Muscle of arm (tissue), 12 donors: Measurements from ENCODE around the gene MICAL2. TPM values are rescaled to one million over a fixed set of nuclear protein-coding genes. Genes with fewer than 3 reads are reported as not detected.

ENCODE experiments used
- DNase-seq: peaks from one replicate; pipeline ENCODE4 v3.0.0-alpha.2; 2013
- polyA plus RNA-seq, 12 donors: library from polyadenylated mRNA; unstranded; fragments of 120-200 nt; gene quantifications; one replicate each; pipeline ENCODE4 v1.2.1, GENCODE V29; 2013; ENCODE audit not compliant: insufficient read length in 12 of 12

Gene MICAL2
- polyA plus RNA-seq, 12 donors = 14.1 to 91.3 (median 20.6) TPM; not detected in 1

GRCh38 chr11:12226093-12226492 is 115.7 kb downstream of the MICAL2 start:
- no peak for DNase-seq

- DNase-seq = no peak
Measured at GRCh38 chr11:12229450-12230229, 119.2 kb downstream of the MICAL2 start.

GRCh38 chr11:12232160-12232559 is 121.8 kb downstream of the MICAL2 start:
- no peak for DNase-seq

GRCh38 chr11:12232817-12233601 is 122.6 kb downstream of the MICAL2 start:
- DNase-seq = no peak

GRCh38 chr11:12233602-12233925 is 123.2 kb downstream of the MICAL2 start:
- no peak for DNase-seq

- no peak for DNase-seq
Measured at GRCh38 chr11:12234221-12234620, 123.8 kb downstream of the MICAL2 start.

DNA sequence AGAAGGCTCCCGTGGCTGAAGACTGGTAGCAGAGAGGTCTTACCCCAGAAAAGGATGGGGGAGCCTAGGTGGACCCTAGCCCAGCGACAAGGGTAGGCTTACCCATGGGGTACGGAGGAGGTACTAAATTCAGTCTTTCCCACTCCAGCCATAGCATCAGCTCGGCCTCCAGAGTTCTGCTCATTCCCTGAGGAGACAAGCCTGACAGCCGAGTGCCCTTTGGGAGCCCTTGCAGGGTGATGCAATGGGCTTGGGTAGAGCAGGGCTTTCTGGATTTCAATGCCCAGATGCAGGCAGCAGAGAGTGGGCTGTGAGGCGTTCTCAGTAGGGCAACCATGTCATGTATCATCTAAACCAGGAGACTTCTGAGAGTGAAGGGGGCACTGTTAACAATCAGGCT is 124.7 kb downstream of the MICAL2 start:
- no peak for DNase-seq

DNA sequence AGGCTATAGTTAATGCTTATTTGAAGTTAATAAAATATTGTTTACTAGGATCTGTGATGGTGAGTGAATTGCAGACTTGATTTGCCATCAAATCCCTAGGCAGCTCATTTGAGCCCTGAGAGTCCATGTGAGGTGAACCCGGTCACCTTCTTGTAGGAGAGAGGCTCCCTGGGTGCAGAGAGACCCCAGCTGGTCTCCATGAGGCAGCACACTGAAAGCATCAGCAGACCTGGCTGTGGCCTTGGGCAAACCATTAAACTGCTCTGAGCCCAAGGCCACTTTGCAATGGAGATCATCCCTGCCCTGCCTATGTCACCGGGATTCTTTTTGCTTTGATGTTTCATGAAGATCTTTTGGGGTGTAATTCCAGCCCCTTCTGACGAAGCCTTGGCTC is 125.2 kb downstream of the MICAL2 start:
- DNase-seq = no peak

GRCh38 chr11:12235947-12236743 is 125.8 kb downstream of the MICAL2 start:
- DNase-seq = peak; percentile 59

GRCh38 chr11:12236744-12237101 is 126.3 kb downstream of the MICAL2 start:
- no peak for DNase-seq

DNA sequence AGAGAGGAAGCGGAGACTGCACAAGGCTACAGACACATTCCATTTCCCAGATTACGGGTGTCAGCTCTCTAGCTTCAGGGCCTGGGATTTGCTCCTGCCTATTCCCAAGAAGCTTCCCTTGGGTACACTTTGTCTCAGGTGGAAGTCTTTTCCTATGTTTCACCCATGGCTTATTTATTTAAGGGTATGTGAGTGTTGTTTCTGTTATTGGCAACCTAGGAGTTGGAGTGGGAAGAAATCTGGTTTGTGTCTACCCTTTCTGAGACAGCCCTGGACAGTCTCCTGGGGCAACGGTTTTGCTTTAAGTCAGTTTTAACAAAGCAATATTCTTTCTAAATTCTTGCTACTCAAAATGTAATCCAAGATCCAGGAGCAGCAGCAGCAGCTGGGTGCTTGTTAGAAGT is 127.0 kb downstream of the MICAL2 start:
- no peak for DNase-seq

DNA sequence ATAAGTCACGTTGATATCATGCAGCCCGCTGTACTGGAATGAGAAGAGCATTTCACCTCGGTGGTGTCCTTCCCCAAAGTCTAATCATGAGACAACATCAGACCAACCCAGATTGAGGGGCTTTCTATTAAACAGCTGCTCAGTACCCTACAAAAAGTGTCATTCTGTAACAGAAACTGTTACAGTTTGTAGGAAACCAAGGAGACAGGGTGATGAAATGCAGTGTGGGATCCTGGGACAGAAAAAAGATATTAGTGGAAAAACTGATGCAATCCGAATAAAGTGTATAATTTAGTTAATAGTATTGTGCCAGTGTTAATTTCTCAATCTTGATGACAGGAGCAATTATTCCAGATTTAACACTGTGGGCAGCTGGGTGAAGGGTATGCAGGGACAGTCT is 128.0 kb downstream of the MICAL2 start:
- DNase-seq = no peak

DNA sequence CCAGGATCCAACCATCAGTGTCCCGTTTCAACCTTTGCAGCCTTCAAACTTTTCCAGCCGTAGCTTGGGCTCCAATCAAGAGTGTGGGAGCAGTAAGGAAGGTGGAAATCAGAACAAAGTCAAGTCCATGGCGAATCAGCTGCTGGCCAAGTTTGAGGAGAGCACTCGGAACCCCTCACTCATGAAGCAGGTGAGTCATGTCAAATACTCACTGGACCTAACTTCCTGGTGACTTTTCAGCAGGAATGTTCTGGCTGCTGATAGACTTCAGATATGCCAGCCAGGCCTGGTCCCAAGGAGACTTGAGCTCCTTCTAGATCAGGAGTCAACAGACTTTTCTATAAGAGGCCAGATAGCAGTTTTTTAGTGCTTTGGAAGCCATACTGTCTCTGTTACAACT is 129.0 kb downstream of the MICAL2 start:
- no peak for DNase-seq

DNA sequence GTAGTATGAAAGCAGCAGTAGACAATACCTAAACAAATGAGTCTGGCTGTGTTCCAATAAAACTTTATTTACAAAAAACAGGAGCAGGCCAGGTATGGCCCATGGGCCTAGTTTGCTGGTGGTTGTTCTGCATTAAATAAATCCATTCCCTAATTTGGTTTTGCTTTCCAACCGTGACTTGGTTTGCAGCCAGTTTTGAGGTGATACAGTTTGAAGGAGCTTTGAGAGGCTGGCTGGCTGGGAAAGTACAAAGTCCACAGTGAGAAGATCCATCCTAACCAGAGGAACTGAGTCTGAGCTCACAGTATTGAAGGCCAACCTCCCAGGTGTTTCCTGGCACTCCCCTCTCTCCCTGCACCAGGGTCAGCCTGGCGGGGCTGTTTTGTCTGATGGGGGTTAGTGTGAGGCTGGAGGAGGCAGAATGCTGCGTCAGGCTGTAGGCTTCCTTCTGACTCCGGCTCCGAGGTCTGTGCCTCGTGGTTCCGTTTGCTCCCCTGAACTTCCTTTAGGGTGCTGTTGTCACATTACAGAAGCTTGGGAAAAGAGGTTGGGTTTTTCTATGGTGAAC is 129.5 kb downstream of the MICAL2 start:
- DNase-seq = no peak

- DNase-seq = no peak
Measured at GRCh38 chr11:12240677-12241076, 130.3 kb downstream of the MICAL2 start.

GRCh38 chr11:12241401-12241800 is 131.0 kb downstream of the MICAL2 start:
- no peak for DNase-seq

DNA sequence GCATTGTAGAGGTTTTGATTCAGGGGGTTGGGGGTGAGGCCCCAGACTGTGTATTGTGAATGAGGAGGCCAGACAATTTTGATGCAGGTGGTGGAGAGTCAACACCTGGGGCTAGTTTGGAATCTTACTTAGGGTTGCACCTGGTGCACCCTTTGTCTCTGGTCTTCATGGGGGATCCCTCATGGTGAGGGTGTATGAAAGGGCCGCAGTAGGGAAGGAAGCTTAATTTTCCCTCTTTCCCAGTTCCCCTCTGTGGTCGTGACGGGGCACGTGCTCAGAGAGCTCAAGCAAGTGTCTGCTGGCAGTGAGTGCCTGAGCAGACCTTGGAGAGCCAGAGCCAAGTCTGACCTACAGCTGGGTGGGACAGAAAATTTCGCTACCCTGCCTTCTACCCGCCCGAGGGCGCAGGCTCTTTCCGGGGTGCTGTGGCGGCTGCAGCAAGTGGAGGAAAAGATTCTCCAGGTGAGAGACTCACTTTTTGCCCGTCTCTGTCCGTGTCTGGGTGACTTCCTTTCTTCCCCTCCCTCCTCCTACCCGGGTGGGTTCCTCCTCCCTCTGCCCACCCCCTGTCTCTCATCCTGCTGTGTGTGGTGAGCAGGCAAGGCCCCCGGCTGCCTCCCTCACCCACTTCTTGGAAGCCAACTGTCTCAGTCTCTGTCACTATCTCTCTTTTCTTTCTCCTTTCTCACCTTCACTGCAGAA is 131.7 kb downstream of the MICAL2 start:
- DNase-seq = no peak

- DNase-seq = no peak
Measured at GRCh38 chr11:12242966-12243365, 132.6 kb downstream of the MICAL2 start.

DNA sequence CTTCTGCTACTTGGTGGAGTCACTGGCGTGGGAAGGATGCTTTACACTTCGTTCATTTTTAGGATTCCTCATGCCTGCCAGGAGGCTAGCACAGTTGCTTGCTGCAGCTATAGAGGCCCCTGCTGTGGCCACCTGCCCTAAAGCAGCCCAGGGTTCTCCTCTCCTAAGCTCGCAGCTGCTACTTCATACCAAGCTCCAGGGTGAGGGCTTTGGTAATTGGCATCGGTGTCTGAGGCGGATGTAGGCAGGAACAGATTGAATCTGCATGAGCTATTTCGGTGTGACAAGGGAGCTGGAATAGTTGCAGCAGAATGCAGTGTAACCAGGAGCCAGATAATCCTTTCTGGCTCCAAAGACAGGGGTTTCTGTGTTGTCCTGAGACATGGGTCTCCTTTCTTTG is 133.1 kb downstream of the MICAL2 start:
- DNase-seq = no peak

GRCh38 chr11:12243911-12244550 is 133.6 kb downstream of the MICAL2 start:
- no peak for DNase-seq

GRCh38 chr11:12245091-12245490 is 134.7 kb downstream of the MICAL2 start:
- no peak for DNase-seq
